Measurements from ENCODE around the gene ZBTB20. TPM values are rescaled to one million over a fixed set of nuclear protein-coding genes. Genes with fewer than 3 reads are reported as not detected.

Gene ZBTB20
- total RNA-seq, 1 experiment from 2014 or later: 12.8 TPM

DNA sequence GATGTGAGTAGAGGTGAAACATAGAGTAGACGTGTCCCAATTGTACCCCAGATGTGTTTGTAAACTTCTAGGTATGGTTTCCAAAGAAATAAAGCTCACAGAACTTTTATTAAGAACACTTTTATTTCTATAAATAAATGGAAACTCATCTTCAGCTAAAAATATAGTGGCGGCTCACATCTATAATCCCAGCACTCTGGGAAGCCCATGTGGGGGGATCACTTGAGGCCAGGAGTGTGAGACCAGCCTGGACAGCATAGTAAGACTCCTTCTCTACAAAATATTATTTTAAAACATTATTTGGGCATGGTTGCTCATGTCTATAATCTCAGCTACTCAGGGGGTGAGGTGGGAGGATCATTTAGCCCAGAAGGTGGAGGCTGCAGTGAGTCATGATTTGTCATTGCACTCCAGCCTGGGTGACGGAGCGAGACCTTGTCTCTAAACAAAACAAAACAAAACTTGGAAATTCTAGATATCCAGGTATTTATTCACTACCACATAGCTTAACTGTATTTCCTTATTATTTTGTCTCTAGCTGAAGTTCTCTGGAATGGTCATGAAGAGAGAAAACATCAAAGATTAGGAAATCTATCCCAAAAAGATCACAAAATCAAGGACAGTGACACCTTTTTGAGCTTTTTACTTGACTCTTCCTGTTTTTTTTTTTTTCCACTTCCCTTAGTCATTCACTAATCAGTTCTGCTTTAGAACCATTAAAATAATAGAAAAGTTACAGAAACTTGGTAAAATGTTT, 595.1 kb downstream of the ZBTB20 start:
- intact Hi-C loops (cut with micrococcal nuclease; ENCODE audit: unreplicated experiment): no loop called here
- H3K27me3 Mint-ChIP-seq (ENCODE audit: insufficient read depth, unreplicated experiment): no peaks in the 10 kb centered on the region
- no peak for TF ChIP-seq CTCF (IDR thresholded peaks at IDR 0.05; ENCODE audit: insufficient read depth in 1 of 2, low read depth in 1 of 2, low read length in 1 of 2, severe bottlenecking in 1 of 2, unreplicated experiment in 1 of 2)
- no peak overlapping the region for H3K4me3 Mint-ChIP-seq (ENCODE audit: unreplicated experiment)
- DNase-seq: no peak
- no peaks in the 10 kb centered on the region; the same call in 1 of the 2 replicates for H3K4me1 ChIP-seq
- H3K27ac Mint-ChIP-seq (ENCODE audit: unreplicated experiment): no peak overlapping the region
- no peaks in the 10 kb centered on the region for H3K9me3 ChIP-seq
- no peaks in the 10 kb centered on the region for H3K27me3 ChIP-seq (replicated peaks; ENCODE audit: control insufficient read depth, insufficient read depth, low read length)
- no peak overlapping the region for H3K4me3 ChIP-seq (ENCODE audit: low read depth, low read length)
- BruUV-seq (replicated peaks): no TSS peak
- H3K36me3 Mint-ChIP-seq (ENCODE audit: insufficient read depth, unreplicated experiment): no peaks in the 10 kb centered on the region
- H3K36me3 ChIP-seq (ENCODE audit: control insufficient read depth, insufficient read depth, low read length): no peaks in the 10 kb centered on the region
- POLR2A ChIA-PET: no interaction called here
- CTCF ChIA-PET: interaction anchor here (0.5 kb wide), 1 partner anchor 168 kb away, joined by 6 read pairs; no protein-coding TSS in a partner anchor
- H3K9me3 Mint-ChIP-seq (ENCODE audit: unreplicated experiment): no peaks in the 10 kb centered on the region
- no peaks in the 10 kb centered on the region for H3K4me1 Mint-ChIP-seq (ENCODE audit: low read depth, unreplicated experiment)

DNA sequence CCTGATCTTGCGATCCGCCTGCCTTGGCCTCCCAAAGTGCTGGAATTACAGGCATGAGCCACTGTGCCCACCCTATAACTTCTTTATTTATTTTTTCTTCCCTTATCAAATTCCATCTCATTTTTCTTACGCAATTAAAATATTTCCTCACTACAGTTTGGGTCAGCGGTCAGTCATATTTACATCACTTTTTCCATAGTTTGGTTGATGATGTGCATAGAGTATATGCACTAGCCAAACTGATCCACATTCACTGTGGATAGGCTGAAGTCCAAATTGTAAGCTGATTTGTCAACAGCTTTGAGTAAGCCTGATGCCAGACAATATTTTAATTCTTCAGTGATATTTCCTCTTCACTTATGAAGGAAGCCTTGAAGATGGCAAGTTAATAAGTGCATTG, 596.9 kb downstream of the ZBTB20 start:
- H3K4me3 ChIP-seq (ENCODE audit: low read depth, low read length): no peak overlapping the region
- BruUV-seq (replicated peaks): no TSS peak
- intact Hi-C loops (cut with micrococcal nuclease; ENCODE audit: unreplicated experiment): no loop called here
- no peak overlapping the region for H3K27ac Mint-ChIP-seq (ENCODE audit: unreplicated experiment)
- no peaks in the 10 kb centered on the region for H3K36me3 ChIP-seq (ENCODE audit: control insufficient read depth, insufficient read depth, low read length)
- no peak for DNase-seq
- H3K9me3 Mint-ChIP-seq (ENCODE audit: unreplicated experiment): no peaks in the 10 kb centered on the region
- POLR2A ChIA-PET: no interaction called here
- H3K4me1 ChIP-seq: no peaks in the 10 kb centered on the region
- no peak for TF ChIP-seq CTCF (IDR thresholded peaks at IDR 0.05; ENCODE audit: insufficient read depth in 1 of 2, low read depth in 1 of 2, low read length in 1 of 2, severe bottlenecking in 1 of 2, unreplicated experiment in 1 of 2)
- no peaks in the 10 kb centered on the region for H3K27me3 ChIP-seq (replicated peaks; ENCODE audit: control insufficient read depth, insufficient read depth, low read length)
- H3K27me3 Mint-ChIP-seq (ENCODE audit: insufficient read depth, unreplicated experiment): no peaks in the 10 kb centered on the region
- H3K4me1 Mint-ChIP-seq (ENCODE audit: low read depth, unreplicated experiment): peaks cover 3% of the 10 kb centered on the region
- CTCF ChIA-PET: no interaction called here
- no peaks in the 10 kb centered on the region for H3K9me3 ChIP-seq
- H3K36me3 Mint-ChIP-seq (ENCODE audit: insufficient read depth, unreplicated experiment): no peaks in the 10 kb centered on the region
- H3K4me3 Mint-ChIP-seq (ENCODE audit: unreplicated experiment): no peak overlapping the region

- POLR2A ChIA-PET: no interaction called here
- no peak overlapping the region for H3K4me3 Mint-ChIP-seq (ENCODE audit: unreplicated experiment)
Observed at GRCh38 chr3:114545193-114545592, 601.9 kb downstream of the ZBTB20 start.

More at GRCh38 chr3:114545193-114545592, 601.9 kb downstream of the ZBTB20 start:
- intact Hi-C loops (cut with micrococcal nuclease; ENCODE audit: unreplicated experiment): no loop called here
- no peaks in the 10 kb centered on the region for H3K9me3 ChIP-seq
- H3K4me3 ChIP-seq (ENCODE audit: low read depth, low read length): no peak overlapping the region
- peaks cover 6% of the 10 kb centered on the region; the same call in 1 of the 2 replicates for H3K4me1 ChIP-seq
- H3K36me3 ChIP-seq (ENCODE audit: control insufficient read depth, insufficient read depth, low read length): no peaks in the 10 kb centered on the region
- no peak for TF ChIP-seq CTCF (IDR thresholded peaks at IDR 0.05; ENCODE audit: insufficient read depth in 1 of 2, low read depth in 1 of 2, low read length in 1 of 2, severe bottlenecking in 1 of 2, unreplicated experiment in 1 of 2)
- H3K9me3 Mint-ChIP-seq (ENCODE audit: unreplicated experiment): no peaks in the 10 kb centered on the region
- CTCF ChIA-PET: no interaction called here
- no peaks in the 10 kb centered on the region for H3K27me3 Mint-ChIP-seq (ENCODE audit: insufficient read depth, unreplicated experiment)
- no peak for DNase-seq
- H3K36me3 Mint-ChIP-seq (ENCODE audit: insufficient read depth, unreplicated experiment): no peaks in the 10 kb centered on the region
- H3K27me3 ChIP-seq (replicated peaks; ENCODE audit: control insufficient read depth, insufficient read depth, low read length): no peaks in the 10 kb centered on the region
- H3K4me1 Mint-ChIP-seq (ENCODE audit: low read depth, unreplicated experiment): peaks cover 13% of the 10 kb centered on the region
- no TSS peak for BruUV-seq (replicated peaks)
- H3K27ac Mint-ChIP-seq (ENCODE audit: unreplicated experiment): no peak overlapping the region

Measured in Caco-2 (cell line).